A673 (cell line): ENCODE results near the gene UTP20.

Source experiments
- EZH2 ChIP-seq: fragments of 200-600 bp; sonication (generic); IDR thresholded peaks from 2 replicates; pipeline ENCODE4 v1.6.1; 2017; ENCODE audit warnings: borderline replicate concordance, low read depth, mild to moderate bottlenecking, mixed read lengths, antibody characterized with exemption, low read length; ENCODE audit not compliant: poor library complexity, severe bottlenecking
- TF ChIP-seq, protein P1 (sequence below): fragments of 300-800, 200-600 bp; sonication (generic); conservative IDR thresholded peaks from 2 replicates; pipeline ENCODE4 v1.5.1; 2017; ENCODE audit warnings: low read depth, mild to moderate bottlenecking, antibody characterized with exemption, low read length, moderate library complexity, mixed read lengths

DNA sequence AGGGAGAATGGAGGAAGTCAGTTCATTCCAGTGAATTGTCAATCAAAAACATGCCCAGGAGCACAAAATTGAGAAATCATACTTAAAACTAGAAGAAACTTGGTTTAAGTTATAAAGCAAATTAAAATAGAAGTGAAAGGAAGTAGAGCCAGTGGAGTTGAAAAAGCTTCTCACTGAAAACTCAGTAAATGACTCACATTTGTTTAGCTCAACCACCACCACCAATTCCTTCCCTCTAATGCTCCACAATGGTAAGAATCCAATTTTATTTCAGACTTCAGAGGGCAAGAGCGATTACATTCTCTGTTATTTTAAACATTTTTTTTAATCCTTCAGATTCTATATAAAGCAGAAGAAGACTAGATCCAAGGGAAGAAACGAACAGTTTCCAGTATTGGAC is 19.4 kb downstream of the UTP20 start:
- TF ChIP-seq, protein P1, sequence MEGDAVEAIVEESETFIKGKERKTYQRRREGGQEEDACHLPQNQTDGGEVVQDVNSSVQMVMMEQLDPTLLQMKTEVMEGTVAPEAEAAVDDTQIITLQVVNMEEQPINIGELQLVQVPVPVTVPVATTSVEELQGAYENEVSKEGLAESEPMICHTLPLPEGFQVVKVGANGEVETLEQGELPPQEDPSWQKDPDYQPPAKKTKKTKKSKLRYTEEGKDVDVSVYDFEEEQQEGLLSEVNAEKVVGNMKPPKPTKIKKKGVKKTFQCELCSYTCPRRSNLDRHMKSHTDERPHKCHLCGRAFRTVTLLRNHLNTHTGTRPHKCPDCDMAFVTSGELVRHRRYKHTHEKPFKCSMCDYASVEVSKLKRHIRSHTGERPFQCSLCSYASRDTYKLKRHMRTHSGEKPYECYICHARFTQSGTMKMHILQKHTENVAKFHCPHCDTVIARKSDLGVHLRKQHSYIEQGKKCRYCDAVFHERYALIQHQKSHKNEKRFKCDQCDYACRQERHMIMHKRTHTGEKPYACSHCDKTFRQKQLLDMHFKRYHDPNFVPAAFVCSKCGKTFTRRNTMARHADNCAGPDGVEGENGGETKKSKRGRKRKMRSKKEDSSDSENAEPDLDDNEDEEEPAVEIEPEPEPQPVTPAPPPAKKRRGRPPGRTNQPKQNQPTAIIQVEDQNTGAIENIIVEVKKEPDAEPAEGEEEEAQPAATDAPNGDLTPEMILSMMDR: no peak
- TF ChIP-seq EZH2: no peak
